Measurements from ENCODE around the gene GLUD1.
"Not testable (repeated sequence)": the region's sequence is repeated elsewhere in the genome, so short reads cannot be mapped to it uniquely, and the experiment has no call there.

GLUD1 gene

GRCh38 chr10:87060280-87060928, 34.2 kb downstream of the GLUD1 start:
- H3K9me3 ChIP-seq (ENCODE audit: insufficient read depth, low read length) = no peaks in the 10 kb centered on the region
- no peak for DNase-seq (ENCODE audit: low read depth, low spot score)
- H3K4me1 ChIP-seq (ENCODE audit: insufficient read depth, insufficient read length) = peaks cover under 1% of the 10 kb centered on the region
- TF ChIP-seq ZNF274 (IDR thresholded peaks at IDR 0.05; ENCODE audit: low read depth, low read length) = no peak
- no peak for TF ChIP-seq SUZ12 (IDR thresholded peaks at IDR 0.05; ENCODE audit: extremely low read depth, insufficient read depth, insufficient read length)
- no peak for TF ChIP-seq YY1 (IDR thresholded peaks at IDR 0.05; ENCODE audit: insufficient read depth, insufficient read length)
- H3K27me3 ChIP-seq (ENCODE audit: insufficient read depth, insufficient read length) = no peaks in the 10 kb centered on the region
- H3K36me3 ChIP-seq (ENCODE audit: insufficient read depth, insufficient read length, low read length) = peaks cover 58% of the 10 kb centered on the region
- no peak overlapping the region for H3K4me3 ChIP-seq (ENCODE audit: insufficient read length, low read depth)
- H3K9ac ChIP-seq (ENCODE audit: insufficient read length, low read depth) = no peak overlapping the region

- DNase-seq (ENCODE audit: low read depth, low spot score) = no peak
- no peak overlapping the region for H3K4me3 ChIP-seq (ENCODE audit: insufficient read length, low read depth)
- TF ChIP-seq ZNF274 (IDR thresholded peaks at IDR 0.05; ENCODE audit: low read depth, low read length) = no peak
- TF ChIP-seq SUZ12 (IDR thresholded peaks at IDR 0.05; ENCODE audit: extremely low read depth, insufficient read depth, insufficient read length) = no peak
- no peak for TF ChIP-seq YY1 (IDR thresholded peaks at IDR 0.05; ENCODE audit: insufficient read depth, insufficient read length)
- H3K36me3 ChIP-seq (ENCODE audit: insufficient read depth, insufficient read length, low read length) = peaks cover 63% of the 10 kb centered on the region
- no peak overlapping the region for H3K9ac ChIP-seq (ENCODE audit: insufficient read length, low read depth)
- H3K4me1 ChIP-seq (ENCODE audit: insufficient read depth, insufficient read length) = peaks cover 2% of the 10 kb centered on the region
- H3K9me3 ChIP-seq (ENCODE audit: insufficient read depth, low read length) = no peaks in the 10 kb centered on the region
- no peaks in the 10 kb centered on the region for H3K27me3 ChIP-seq (ENCODE audit: insufficient read depth, insufficient read length)
Observed at GRCh38 chr10:87059401-87059800, 35.2 kb downstream of the GLUD1 start.

- no peaks in the 10 kb centered on the region for H3K9me3 ChIP-seq (ENCODE audit: insufficient read depth, low read length)
- H3K27me3 ChIP-seq (ENCODE audit: insufficient read depth, insufficient read length) = no peaks in the 10 kb centered on the region
- no peak for DNase-seq (ENCODE audit: low read depth, low spot score)
- H3K36me3 ChIP-seq (ENCODE audit: insufficient read depth, insufficient read length, low read length) = peaks cover 73% of the 10 kb centered on the region
- H3K4me1 ChIP-seq (ENCODE audit: insufficient read depth, insufficient read length) = peaks cover 2% of the 10 kb centered on the region
- TF ChIP-seq ZNF274 (IDR thresholded peaks at IDR 0.05; ENCODE audit: low read depth, low read length) = no peak
- TF ChIP-seq SUZ12 (IDR thresholded peaks at IDR 0.05; ENCODE audit: extremely low read depth, insufficient read depth, insufficient read length) = no peak
- TF ChIP-seq YY1 (IDR thresholded peaks at IDR 0.05; ENCODE audit: insufficient read depth, insufficient read length) = no peak
- H3K9ac ChIP-seq (ENCODE audit: insufficient read length, low read depth) = no peak overlapping the region
- no peak overlapping the region for H3K4me3 ChIP-seq (ENCODE audit: insufficient read length, low read depth)
Observed at GRCh38 chr10:87058171-87058570, 36.5 kb downstream of the GLUD1 start.

GRCh38 chr10:87054373-87055295, 40.0 kb downstream of the GLUD1 start:
- Histone ChIP-seq H3K36me3 (ENCODE audit: insufficient read depth, insufficient read length, low read length) (peaks cover 71% of the 10 kb centered on the region), H3K4me1 (ENCODE audit: insufficient read depth, insufficient read length) (peaks cover 2% of the 10 kb centered on the region), H3K4me3 (ENCODE audit: insufficient read length, low read depth) (no peak overlapping the region), H3K9ac (ENCODE audit: insufficient read length, low read depth) (no peak overlapping the region), H3K27me3 (ENCODE audit: insufficient read depth, insufficient read length) (no peaks in the 10 kb centered on the region), H3K9me3 (ENCODE audit: insufficient read depth, low read length) (no peaks in the 10 kb centered on the region)
- TF ChIP-seq SUZ12 (IDR thresholded peaks at IDR 0.05; ENCODE audit: extremely low read depth, insufficient read depth, insufficient read length) (no peak), ZNF274 (IDR thresholded peaks at IDR 0.05; ENCODE audit: low read depth, low read length) (no peak), YY1 (IDR thresholded peaks at IDR 0.05; ENCODE audit: insufficient read depth, insufficient read length) (no peak)
- no peak for DNase-seq (ENCODE audit: low read depth, low spot score)

- Histone ChIP-seq H3K4me3 (ENCODE audit: insufficient read length, low read depth) (no peak overlapping the region), H3K9me3 (ENCODE audit: insufficient read depth, low read length) (no peaks in the 10 kb centered on the region), H3K36me3 (ENCODE audit: insufficient read depth, insufficient read length, low read length) (peaks cover 69% of the 10 kb centered on the region), H3K9ac (ENCODE audit: insufficient read length, low read depth) (no peak overlapping the region), H3K27me3 (ENCODE audit: insufficient read depth, insufficient read length) (no peaks in the 10 kb centered on the region), H3K4me1 (ENCODE audit: insufficient read depth, insufficient read length) (peaks cover 2% of the 10 kb centered on the region)
- no peak for TF ChIP-seq YY1 (IDR thresholded peaks at IDR 0.05; ENCODE audit: insufficient read depth, insufficient read length)
- no peak for TF ChIP-seq SUZ12 (IDR thresholded peaks at IDR 0.05; ENCODE audit: extremely low read depth, insufficient read depth, insufficient read length)
- no peak for TF ChIP-seq ZNF274 (IDR thresholded peaks at IDR 0.05; ENCODE audit: low read depth, low read length)
- DNase-seq (ENCODE audit: low read depth, low spot score) = no peak
Observed at GRCh38 chr10:87053577-87054181, 41.0 kb downstream of the GLUD1 start.

GRCh38 chr10:87053111-87053510, 41.5 kb downstream of the GLUD1 start:
- no peak for TF ChIP-seq SUZ12 (IDR thresholded peaks at IDR 0.05; ENCODE audit: extremely low read depth, insufficient read depth, insufficient read length)
- TF ChIP-seq ZNF274 (IDR thresholded peaks at IDR 0.05; ENCODE audit: low read depth, low read length) = no peak
- peaks cover 2% of the 10 kb centered on the region for H3K4me1 ChIP-seq (ENCODE audit: insufficient read depth, insufficient read length)
- no peaks in the 10 kb centered on the region for H3K9me3 ChIP-seq (ENCODE audit: insufficient read depth, low read length)
- no peak overlapping the region for H3K9ac ChIP-seq (ENCODE audit: insufficient read length, low read depth)
- H3K4me3 ChIP-seq (ENCODE audit: insufficient read length, low read depth) = no peak overlapping the region
- no peak for DNase-seq (ENCODE audit: low read depth, low spot score)
- peaks cover 63% of the 10 kb centered on the region for H3K36me3 ChIP-seq (ENCODE audit: insufficient read depth, insufficient read length, low read length)
- H3K27me3 ChIP-seq (ENCODE audit: insufficient read depth, insufficient read length) = no peaks in the 10 kb centered on the region

- TF ChIP-seq YY1 (IDR thresholded peaks at IDR 0.05; ENCODE audit: insufficient read depth, insufficient read length) = no peak
- TF ChIP-seq SUZ12 (IDR thresholded peaks at IDR 0.05; ENCODE audit: extremely low read depth, insufficient read depth, insufficient read length) = no peak
- no peak for TF ChIP-seq ZNF274 (IDR thresholded peaks at IDR 0.05; ENCODE audit: low read depth, low read length)
- no peaks in the 10 kb centered on the region for H3K4me1 ChIP-seq (ENCODE audit: insufficient read depth, insufficient read length)
Observed at GRCh38 chr10:87045434-87045938, 49.2 kb downstream of the GLUD1 start.

GRCh38 chr10:87043579-87043978, 51.1 kb downstream of the GLUD1 start:
- H3K9me3 ChIP-seq (ENCODE audit: insufficient read depth, low read length); H3K27me3 ChIP-seq (ENCODE audit: insufficient read depth, insufficient read length); DNase-seq (ENCODE audit: low read depth, low spot score): not testable (repeated sequence)

More at GRCh38 chr10:87045434-87045938, 49.2 kb downstream of the GLUD1 start:
- no peak for DNase-seq (ENCODE audit: low read depth, low spot score)
- H3K4me3 ChIP-seq (ENCODE audit: insufficient read length, low read depth) = no peak overlapping the region
- no peaks in the 10 kb centered on the region for H3K27me3 ChIP-seq (ENCODE audit: insufficient read depth, insufficient read length)
- no peak overlapping the region for H3K9ac ChIP-seq (ENCODE audit: insufficient read length, low read depth)
- H3K36me3 ChIP-seq (ENCODE audit: insufficient read depth, insufficient read length, low read length) = peaks cover 18% of the 10 kb centered on the region
- no peaks in the 10 kb centered on the region for H3K9me3 ChIP-seq (ENCODE audit: insufficient read depth, low read length)

More at GRCh38 chr10:87043579-87043978, 51.1 kb downstream of the GLUD1 start:
- not testable (repeated sequence) for H3K4me3 ChIP-seq (ENCODE audit: insufficient read length, low read depth); H3K36me3 ChIP-seq (ENCODE audit: insufficient read depth, insufficient read length, low read length); H3K9ac ChIP-seq (ENCODE audit: insufficient read length, low read depth); H3K4me1 ChIP-seq (ENCODE audit: insufficient read depth, insufficient read length)

Data from NT2/D1 (cell line).